ENCODE measurements around the gene ERP27.

ERP27 gene

DNA sequence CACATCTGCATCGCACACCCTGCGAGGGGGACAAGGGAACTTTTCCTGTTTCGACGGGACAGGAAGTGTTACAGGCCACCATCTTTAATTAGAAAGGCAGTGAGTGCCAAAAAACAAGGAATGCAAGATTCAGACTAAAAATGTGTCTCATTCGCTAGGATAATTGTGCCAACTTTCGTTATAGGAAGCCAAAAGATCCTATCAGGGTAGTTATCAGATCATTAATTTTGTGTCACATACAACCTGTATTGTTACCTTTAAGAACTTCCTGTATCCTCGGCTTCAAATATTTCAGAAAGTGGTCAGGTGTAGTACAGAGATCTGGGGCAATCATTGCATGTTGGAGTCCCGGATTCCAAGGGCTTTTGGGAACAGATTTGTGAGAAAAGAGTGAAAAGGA, 33.5 kb downstream of the ERP27 start:
- no peak for DNase-seq (ENCODE audit: low read depth in 2 of 3, low spot score in 1 of 3)

DNA sequence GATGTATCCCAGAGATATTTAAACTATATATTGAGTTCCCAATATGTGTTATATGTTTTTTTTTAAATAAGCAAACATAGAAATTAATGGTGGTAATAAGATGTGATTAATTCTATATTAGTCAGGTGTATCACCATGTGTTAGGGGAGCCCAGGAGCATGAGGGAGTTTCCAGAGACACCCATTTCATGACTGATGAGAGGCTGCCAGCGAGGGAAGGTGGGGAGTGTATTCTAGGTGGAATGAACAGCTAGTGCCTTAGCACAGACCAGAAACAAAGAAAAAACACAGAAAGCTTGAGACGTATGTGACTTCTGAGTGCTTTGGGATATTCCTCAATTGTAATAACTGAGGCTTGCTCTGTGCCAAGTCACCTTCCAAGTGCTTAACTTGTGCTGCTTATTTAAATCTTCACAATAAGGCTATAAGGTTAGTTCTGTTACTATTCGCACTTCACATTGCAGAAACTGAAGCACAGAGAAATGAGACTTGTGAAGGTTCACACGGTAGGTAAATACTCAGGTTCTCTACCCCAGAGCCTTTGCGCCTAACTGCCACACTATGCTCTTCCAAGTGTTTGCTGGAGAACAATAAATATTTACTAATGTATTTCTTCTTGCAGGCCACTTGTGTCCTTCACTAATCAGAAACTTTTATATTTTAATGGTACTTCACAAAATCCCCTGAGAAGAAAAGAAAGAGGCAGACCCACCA, 34.8 kb downstream of the ERP27 start:
- no peak for DNase-seq (ENCODE audit: low read depth in 2 of 3, low spot score in 1 of 3)

DNA sequence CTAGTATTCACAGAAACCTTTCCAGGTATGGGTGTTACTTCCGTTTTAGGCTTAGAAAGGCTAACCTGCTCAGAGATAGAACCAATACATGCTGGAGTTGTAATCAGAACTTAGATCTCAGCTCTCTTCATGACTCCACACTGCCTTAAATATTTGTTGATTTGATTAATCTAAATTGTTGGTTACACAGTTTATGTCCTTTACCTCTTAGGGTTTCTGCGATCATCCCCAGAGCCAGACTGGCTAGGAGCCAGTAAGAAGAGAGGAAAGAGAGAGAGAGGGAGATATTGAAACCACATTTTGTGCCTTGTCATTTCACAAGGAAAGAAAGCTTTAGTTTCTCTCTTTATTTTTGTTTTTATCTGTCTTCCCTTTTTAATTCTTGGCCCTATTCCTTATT, 35.9 kb downstream of the ERP27 start:
- DNase-seq (ENCODE audit: low read depth in 2 of 3, low spot score in 1 of 3), result no peak

DNA sequence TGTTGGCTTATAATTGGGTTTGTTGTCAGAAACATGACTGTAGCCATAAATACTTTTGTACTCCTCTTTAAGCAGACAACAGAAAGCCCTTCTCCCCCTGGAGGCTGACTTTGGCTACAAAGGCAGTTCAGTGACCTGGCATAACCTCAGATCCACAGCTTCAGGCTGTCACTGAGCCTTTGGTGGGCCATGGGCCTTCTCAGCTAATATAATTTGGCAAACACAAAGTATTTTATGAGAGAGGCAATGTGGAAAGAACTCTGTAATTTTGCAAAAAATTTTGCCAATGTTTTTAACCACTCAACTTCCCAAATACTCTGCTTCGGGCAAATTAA, 37.1 kb downstream of the ERP27 start:
- no peak for DNase-seq (ENCODE audit: low read depth in 2 of 3, low spot score in 1 of 3)

DNA sequence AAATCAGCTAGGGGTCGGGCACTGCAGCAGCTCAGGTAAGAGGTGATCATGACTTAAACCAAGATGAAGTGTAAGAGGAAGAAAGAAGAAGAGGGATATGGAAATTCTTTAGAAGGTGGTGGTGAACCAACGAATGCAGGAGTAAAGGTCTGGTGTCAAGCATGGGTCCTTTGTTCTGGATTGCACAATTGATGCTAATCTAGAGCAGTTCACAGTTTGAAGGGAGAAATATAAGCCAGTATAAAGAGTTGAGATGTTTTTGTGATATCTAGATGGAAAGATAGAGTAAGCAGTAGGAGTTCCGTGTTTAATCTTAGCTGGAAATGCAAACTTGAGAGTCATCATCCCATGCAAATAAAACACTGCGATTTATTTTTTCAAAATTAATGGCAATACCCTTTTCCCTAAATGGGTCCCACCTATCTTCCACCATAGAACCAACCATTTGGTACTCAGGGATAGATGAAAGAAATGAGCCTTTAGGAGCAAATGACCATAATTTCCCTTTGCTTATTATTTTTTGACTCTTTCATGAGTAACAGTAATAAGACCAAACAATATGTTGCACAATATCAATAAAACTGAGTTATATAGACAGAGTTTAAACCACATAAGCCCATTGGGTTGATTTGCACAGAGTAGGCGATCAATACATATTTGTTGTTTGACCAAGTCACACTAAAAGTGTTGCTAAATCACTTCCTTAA, 37.7 kb downstream of the ERP27 start:
- no peak for DNase-seq (ENCODE audit: low read depth in 2 of 3, low spot score in 1 of 3)

DNA sequence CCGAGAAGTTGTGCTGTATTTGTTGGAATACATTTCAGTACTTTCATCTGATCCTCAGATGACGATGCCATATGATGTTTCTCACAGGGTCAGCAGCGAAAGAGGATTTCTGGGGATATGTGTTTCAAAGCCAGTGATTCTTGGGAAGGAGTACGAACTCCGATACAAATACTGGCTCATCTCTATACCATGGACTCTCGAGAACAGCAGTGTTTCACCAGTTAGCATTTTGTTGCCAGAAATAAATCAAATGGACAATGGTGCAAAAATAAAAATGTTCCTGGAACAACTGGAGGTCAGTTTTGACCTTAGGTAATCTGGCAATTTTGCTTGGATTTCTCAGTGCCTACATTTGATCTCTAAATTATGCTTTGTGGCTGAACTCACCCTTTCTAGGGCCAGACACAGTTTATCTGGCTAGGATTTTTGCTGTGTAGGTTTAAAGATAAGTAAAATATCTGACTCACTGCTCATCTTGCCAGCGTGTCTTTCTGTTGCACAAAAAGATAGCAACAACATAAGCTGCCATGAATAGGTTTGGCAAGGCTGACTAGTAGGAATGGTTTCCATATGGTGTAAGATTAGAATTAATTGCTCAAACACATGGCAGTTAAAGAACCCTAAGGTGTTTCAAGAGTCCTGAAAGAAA, 41.7 kb downstream of the ERP27 start:
- DNase-seq (ENCODE audit: low read depth in 2 of 3, low spot score in 1 of 3), result no peak

DNA sequence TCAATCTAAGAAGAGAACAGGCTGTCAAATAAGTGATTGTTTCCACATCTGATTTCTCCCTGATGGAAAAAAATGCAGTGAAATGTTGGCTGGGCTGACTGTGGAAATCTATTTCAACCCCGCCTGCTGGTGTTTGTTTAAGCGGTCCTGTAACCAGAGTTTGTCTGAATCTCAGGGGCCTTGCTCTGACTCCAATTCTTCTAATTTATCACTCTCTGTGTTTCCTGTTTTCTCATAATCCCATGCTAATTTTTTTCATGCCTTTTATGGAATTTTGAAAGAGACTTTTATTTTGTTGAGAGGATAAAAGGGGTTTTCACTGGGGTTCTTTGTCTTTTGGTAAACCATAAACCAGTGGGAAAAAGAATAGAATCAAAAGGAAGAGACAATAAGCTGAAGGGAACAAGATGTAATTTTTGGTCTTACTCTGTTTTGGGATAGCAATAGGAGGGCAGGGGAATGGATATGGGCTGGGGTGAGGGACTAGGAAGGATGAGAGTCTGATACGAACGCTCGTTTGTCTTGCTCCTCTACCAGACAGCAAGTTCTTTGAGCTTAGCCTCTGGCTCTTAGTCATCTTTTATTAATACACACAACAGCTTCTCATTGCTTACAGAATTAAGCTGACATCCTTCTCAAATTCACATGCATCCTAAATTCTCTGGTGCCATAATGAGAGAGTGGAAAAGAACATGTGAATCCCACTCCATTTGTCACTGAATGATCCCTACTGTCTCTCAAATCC, 44.7 kb downstream of the ERP27 start:
- no peak for DNase-seq (ENCODE audit: low read depth in 2 of 3, low spot score in 1 of 3)

DNA sequence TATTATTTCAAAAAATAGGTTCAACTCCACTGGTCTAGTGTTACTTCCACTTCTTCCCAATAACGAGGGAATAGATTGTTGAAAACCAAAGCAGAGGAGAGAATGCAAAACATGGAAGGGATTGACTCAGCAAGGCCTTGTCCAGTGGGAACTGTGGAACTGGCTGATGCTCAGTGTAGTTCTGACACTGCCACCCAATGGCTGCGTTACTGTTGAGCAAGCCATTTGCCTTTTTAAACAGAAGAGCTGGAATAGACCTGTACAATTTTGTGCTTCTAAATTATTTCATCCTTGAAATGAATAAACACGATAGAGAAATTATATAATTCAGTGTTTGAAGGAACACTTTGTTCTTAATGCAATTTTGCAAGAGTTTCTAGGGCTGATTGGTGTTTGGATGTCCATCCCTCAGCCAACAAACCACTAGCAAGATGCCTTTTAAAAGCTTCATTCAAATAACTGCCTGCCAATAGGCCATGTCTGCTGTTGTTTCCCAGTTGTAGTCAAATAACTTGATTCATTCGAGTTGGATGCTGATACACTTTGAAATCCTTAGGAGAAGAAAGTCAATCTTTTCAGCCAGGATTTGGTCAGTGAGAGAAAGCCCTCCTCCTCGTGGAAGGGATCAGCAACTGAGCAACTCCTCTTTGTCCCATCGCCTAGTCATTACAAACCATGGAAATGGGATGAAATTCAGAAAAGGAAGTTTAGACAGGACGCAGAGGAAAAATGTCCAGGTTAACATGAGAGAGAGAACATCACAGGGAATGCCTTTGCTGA, 45.4 kb downstream of the ERP27 start:
- no peak for DNase-seq (ENCODE audit: low read depth in 2 of 3, low spot score in 1 of 3)

DNA sequence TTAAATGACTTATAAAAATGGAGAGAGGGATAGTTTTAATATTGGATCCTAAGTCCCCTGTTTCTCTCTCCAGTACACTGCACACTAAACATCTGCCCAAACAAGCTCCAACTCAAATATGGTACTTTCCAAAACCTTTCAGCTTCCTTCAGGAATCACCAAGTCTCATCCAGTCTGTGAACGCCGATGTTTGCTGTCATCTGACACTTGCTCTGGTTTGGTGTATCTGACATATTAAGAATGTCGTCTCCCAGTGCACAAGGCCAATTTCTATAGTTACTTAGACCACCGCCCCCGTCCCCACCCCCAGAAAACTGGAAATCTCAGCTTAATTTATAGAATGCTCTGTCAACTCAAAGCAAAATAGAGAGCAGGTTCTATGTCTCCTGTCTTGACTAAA, 47.6 kb downstream of the ERP27 start:
- DNase-seq (ENCODE audit: low read depth in 2 of 3, low spot score in 1 of 3), result no peak

DNA sequence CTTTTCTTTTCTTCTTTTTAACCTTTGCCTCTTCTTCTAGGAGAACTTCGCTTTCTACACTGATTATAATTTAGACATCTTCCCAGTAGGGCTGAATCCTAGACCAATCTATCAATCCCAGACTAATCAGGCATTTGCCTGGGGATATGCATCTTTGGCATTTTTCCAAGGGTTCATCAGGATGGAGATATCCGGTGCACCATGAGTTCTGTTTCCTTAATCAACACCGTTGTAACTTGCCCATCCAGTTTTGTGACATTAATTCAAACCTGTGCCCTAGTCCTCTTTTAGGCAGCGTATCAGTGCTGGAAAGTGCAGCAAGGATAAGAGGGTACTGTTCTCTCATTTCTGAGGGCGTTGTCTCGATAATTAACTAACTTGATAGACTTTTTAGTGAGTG, 52.1 kb downstream of the ERP27 start:
- no peak for DNase-seq (ENCODE audit: low read depth in 2 of 3, low spot score in 1 of 3)

DNA sequence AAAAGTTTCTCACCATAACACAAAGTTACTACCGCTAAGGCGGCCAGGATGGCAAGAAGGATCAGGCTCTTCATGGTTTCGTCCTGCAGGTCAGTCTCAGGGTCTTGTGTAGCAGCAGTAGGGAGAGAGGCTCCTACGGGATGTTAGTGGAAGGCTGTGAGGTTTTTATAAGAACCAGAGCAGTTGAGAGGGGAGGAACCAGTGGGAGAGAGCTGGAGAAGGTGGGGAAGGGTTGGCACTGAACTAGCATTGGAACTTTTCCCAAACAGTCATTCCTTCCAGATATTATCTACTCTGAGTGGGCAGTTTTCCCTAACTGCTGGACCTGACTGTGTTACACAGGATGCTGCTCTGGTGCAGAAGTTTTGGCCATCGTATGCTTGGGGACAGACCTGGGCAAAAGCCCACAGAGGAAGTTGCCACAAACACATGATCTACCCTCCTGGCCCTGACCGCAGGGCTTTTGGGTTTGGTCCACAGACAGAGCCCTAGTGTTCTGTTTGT, 52.6 kb downstream of the ERP27 start, which contains the start of gene MGP:
MGP (minus strand) TSS at position 137 of the 504 bp plus-strand sequence; CDS start at position 74, 63 bp downstream.
- DNase-seq (ENCODE audit: low read depth in 2 of 3, low spot score in 1 of 3), result no peak

DNA sequence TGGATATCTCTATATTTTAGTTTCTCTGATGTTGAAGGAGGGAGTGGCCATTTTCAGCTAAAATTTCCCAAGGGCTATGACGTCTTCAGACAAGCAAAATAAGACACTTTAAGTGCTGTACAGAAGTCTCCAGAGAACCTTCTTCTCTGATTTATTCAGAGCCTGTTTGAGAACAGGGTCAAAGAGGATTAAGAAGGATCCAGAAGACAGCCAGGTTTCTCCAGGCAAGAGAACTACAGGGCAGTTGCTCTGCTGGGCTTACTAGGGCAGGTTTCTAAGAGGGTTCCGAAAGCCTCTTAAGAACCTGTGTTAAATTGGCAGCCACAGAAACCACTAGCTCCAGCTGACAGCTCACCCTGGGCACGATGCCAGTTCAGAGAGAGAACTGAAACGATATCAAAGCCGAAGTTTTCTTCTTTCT, 53.9 kb downstream of the ERP27 start:
- peak; percentile 55 for DNase-seq (ENCODE audit: low read depth in 2 of 3, low spot score in 1 of 3)

DNA sequence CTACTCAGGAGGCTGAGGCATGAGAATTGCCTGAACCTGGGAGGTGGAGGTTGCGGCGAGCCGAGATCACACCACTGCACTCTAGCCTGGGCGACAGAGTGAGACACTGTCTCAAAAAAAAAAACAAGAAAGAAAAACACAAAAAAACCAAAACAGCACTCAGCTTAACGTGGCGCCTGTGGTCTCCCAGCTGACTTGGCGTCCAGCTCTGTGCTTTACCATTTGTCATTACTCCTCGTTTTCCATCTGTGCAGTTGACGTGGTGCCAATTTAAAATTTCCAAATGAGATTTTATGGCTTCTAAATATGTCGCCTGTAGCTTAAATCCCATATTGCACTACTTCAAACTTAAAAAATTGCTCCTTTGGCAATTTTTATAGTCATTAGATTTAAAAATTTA, 54.7 kb downstream of the ERP27 start:
- DNase-seq (ENCODE audit: low read depth in 2 of 3, low spot score in 1 of 3), result no peak

DNA sequence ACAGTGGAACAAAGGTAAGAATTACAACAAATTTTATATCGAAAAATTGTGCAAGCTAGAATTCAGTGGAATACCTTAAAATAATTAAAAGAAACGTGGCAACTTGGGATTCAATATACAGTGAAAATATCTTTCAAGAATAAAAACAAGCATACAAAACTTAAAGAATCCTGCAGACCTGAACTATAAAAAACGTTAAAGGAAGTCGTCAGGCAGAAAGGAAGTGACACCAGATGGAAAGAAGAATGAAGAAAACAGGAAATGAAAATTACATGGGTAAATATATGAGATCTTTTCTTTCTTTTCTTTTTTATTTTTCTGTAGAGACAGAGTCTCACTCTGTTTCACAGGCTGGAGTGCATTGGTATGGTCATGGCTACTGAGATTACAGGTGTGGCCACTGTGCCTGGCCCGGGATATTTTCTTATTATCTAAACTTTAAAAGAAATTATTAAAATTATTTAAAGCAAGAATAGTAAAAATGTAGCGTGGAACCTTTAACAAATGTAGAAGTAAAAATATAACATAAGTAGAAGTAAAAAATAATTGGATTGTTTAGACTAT, 57.4 kb downstream of the ERP27 start:
- DNase-seq (ENCODE audit: low read depth in 2 of 3, low spot score in 1 of 3), result no peak

DNA sequence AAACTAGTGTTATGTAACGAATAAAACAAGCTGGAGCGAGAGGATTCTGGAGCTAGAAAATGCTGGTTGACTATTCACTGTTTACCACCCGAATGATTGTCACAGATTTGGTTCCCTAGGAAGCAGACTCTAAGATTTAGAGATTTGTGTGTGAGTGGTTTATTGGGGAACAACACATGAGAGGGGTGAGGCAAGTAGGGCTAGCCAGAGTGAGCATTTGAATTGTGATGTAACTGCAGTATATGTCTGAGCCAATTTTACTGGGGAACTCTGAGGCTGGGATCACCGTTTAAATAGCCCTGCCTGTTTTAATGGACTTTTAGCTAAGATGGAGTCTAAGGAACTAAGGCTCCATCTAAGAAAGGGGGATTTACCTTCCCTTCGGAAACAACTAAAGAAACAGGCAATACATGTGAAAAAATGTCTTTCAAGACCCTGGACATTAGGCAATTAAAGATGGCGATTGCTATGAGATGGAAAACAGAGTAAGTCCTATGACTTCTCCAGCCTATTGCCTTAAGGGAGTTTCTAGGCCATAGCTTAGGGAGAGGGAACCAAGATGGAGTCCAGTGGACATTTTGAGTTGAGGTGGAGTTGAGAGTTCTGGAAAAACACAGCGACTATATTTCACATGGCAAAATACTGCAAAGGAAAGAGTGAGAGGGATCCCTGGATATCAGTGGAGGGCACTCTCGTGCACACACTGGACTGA, 59.0 kb downstream of the ERP27 start:
- no peak for DNase-seq (ENCODE audit: low read depth in 2 of 3, low spot score in 1 of 3)

DNA sequence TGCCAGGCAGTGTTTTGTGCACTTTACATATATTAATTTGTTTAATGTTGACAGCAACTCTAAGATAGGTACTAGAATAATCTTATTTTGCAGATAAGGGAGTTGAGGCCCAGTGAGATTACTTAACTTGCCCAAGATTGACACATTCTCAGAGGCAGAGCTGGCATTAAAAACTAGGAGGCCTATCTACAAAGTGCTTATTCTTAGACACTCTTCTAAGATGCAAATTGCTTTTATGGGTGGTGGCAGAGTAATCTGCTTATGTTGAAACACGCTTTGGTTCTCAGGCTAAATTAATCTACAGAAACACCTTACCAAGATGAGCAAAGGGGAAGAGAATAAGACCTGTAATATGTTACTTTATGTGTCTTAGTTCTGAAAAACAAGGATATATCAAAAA, 59.8 kb downstream of the ERP27 start:
- no peak for DNase-seq (ENCODE audit: low read depth in 2 of 3, low spot score in 1 of 3)

DNA sequence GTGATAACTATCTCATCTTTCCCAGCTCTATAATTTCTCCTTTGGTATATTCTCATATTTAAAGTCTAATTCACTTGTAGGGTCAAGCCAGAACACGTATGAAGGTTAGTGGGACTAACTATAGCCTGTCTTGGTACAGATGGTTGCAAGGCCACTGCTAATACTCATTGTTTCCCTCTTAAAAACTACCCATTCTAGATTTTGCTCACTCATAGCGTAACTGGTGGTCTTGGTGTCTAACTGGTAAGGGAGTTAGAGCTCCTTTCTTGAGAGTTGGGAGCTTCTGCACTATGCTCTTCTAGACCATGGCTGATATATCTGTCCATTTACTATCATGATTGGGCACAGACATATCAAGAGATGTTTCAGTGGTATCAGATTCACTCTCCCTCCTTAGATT, 61.5 kb downstream of the ERP27 start:
- DNase-seq (ENCODE audit: low read depth in 2 of 3, low spot score in 1 of 3), result no peak

DNA sequence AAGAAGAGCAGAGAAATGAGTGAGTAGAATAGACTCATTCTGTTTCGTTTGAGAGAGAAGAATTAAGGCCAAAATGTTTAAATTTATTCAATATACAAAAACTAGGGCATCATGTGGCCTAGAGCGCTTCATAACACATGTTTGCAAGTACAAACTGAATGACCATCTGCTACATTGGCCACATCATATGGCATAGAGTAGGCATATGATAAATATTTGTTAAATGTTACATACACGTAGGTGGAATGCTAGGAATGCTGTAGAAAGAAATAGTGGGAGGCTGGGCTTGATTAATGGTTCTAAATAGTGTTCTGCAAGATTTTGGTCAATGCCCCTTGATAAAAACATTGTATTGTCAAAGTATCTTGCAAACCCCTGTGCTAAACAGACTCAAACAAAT, 63.5 kb downstream of the ERP27 start:
- no peak for DNase-seq (ENCODE audit: low read depth in 2 of 3, low spot score in 1 of 3)

DNA sequence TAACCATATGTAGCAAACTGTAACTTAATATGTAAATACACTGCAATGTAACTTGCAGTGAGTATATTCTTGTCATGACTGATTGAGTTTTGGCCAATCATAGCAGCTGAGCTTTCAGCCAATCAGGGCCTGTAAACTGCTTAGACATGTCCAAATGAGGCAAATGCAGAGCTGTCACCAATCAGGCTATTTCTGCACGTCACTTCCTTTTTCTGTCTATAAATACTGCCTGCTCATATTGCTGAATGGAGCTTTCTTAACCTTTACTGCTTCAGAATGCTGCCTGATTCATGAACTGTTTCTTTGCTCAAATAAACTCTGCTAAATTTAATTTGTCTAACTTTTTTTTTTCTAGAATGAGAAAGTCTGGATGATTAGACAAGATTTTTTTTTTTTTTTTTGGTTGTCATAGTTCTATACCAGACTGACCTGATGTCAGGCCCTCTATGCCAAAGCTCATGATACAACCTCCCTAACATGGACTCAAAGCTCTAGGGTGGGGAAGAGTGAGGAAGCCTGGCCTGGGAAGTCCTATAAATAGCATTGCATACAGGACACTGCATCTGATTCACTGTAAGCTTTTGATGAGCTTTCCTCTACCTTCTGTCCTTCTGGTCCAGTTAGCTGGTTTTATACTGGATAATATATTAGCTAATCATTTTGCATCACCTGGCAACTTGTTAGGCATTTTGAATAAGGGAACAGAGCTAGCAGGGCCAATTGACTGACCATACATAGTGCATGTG, 64.7 kb downstream of the ERP27 start:
- no peak for DNase-seq (ENCODE audit: low read depth in 2 of 3, low spot score in 1 of 3)
